HL-60 (cell line): ENCODE results near the gene PSTPIP1.

ENCODE experiments used
- POLR2AphosphoS5 ChIP-seq: IDR thresholded peaks from 2 replicates; pipeline ENCODE4 v1.6.1; 2012; ENCODE audit warnings: low read depth
- TF ChIP-seq, protein P1 (sequence below): IDR thresholded peaks from one replicate; pipeline ENCODE4 v1.5.1; 2011; ENCODE audit warnings: low read length, control low read depth, inconsistent platforms; ENCODE audit not compliant: insufficient read depth

DNA sequence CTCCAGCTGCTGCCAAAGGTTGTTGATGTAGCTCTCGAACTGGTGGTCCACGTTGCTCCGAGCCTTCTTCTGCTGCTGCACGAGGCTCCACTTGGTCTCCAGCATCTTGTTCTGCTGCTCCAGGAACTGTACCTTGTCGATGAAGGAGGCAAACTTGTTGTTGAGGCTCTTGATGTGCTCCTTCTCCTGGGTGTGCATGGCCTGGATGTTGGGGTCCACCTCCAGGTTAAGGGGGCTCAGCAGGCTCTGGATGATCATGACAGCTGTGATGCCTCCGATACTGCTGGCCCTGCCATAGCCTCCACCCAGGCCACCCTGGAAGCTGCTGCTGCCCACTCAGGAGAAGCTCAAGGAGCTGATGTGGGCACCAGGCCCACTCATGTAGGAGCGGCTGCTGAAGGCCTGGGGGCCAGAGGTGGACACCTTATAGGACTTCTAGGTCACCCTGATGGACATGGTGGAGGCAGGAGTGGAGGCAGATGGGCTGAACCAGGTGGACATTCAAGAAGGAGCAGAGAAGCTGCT, 14.9 kb upstream of the PSTPIP1 start:
- TF ChIP-seq POLR2AphosphoS5: no peak
- TF ChIP-seq, protein P1, sequence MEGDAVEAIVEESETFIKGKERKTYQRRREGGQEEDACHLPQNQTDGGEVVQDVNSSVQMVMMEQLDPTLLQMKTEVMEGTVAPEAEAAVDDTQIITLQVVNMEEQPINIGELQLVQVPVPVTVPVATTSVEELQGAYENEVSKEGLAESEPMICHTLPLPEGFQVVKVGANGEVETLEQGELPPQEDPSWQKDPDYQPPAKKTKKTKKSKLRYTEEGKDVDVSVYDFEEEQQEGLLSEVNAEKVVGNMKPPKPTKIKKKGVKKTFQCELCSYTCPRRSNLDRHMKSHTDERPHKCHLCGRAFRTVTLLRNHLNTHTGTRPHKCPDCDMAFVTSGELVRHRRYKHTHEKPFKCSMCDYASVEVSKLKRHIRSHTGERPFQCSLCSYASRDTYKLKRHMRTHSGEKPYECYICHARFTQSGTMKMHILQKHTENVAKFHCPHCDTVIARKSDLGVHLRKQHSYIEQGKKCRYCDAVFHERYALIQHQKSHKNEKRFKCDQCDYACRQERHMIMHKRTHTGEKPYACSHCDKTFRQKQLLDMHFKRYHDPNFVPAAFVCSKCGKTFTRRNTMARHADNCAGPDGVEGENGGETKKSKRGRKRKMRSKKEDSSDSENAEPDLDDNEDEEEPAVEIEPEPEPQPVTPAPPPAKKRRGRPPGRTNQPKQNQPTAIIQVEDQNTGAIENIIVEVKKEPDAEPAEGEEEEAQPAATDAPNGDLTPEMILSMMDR: no peak
